ENCODE results near the gene FAM13A. TPM values are rescaled to one million over a fixed set of nuclear protein-coding genes. Genes with fewer than 3 reads are reported as not detected.

Gene FAM13A
- total and polyA plus RNA-seq, 2 of the 13 experiments (the other 11 are each of a cell fraction or from before 2014, with no cell fraction given), result 1.2 to 36.2 TPM

DNA sequence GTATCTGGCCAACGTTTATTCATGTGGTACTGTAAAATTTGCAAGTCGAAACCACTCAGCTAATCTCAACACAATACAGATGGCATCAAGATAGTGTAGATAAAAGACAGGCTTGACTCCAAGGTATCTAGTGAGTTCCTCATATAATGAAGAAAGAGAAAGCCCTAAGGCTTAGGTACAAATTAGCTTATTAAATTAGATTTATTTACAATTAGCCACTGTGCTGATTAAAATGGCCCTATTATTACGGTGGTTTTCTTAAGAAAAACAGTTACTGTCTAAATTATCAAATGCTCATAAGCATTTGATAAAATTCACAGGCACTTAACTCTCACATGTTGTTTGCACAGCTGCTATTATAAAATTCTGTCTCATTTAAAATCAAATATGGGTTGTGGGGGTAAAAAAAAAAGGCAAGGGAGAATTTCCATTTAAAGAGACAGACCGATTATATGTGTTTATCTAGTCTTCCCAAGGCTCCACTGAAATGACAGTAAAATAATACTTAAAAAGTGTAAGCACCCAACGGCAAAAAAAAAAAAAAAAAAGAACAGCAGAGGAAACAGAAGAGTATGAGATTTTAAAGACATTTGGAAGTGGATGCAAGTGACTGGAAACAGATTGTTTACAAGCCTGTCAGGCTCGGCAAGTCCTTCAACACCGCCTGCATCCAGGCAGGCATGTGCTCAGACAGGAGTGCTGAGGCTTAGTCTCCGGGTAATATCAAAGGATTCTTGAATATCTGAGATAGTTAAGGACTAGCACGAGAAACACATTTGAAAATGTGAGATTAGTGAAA lies 55.1 kb downstream of the FAM13A start (continued):
- TF ChIP-seq, protein P1, sequence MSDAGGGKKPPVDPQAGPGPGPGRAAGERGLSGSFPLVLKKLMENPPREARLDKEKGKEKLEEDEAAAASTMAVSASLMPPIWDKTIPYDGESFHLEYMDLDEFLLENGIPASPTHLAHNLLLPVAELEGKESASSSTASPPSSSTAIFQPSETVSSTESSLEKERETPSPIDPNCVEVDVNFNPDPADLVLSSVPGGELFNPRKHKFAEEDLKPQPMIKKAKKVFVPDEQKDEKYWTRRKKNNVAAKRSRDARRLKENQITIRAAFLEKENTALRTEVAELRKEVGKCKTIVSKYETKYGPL (CRISPR knock-in tag; IDR thresholded peaks at IDR 0.05), result no peak
- TF ChIP-seq, protein P2, sequence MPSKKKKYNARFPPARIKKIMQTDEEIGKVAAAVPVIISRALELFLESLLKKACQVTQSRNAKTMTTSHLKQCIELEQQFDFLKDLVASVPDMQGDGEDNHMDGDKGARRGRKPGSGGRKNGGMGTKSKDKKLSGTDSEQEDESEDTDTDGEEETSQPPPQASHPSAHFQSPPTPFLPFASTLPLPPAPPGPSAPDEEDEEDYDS (CRISPR knock-in tag; IDR thresholded peaks at IDR 0.05), result no peak
- TF ChIP-seq ZNF234 (CRISPR knock-in tag; conservative IDR thresholded peaks at IDR 0.05) (no peak), SNAI1 (CRISPR knock-in tag; IDR thresholded peaks at IDR 0.05; ENCODE audit: borderline replicate concordance) (no peak), MTA3 (CRISPR knock-in tag; IDR thresholded peaks at IDR 0.05) (no peak), HOXA3 (CRISPR knock-in tag; IDR thresholded peaks at IDR 0.05) (no peak), NAIF1 (CRISPR knock-in tag; IDR thresholded peaks at IDR 0.05; ENCODE audit: borderline replicate concordance) (no peak), KLF12 (CRISPR knock-in tag; IDR thresholded peaks at IDR 0.05; ENCODE audit: borderline replicate concordance) (no peak), ZSCAN21 (CRISPR knock-in tag; IDR thresholded peaks at IDR 0.05; ENCODE audit: borderline replicate concordance) (no peak)

DNA sequence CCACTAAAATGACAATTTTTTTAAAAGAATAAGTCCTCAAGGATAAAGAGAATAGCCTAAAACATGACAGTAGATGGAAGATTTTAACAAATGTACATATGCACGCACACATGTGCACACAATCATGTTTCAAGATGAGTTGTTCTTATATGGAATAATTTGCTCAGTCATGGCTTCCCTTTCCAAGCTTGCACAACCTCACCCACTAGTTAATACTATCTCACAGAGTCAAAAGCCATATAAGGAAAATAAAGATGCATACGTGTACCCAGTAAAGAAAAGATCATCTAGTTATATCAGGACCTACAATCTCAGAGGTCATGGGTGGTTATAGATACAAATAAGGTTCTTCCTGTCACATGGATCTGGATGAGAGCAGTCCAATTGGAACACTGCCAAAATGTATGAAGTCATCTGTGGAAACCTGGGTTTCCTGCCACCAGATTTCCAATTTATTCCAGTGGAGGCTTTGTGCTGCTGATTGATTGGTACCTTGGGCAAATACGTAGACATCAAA lies 56.1 kb downstream of the FAM13A start:
- CTCF ChIA-PET (ENCODE audit: low intra/inter-chr PET ratio, low total read pairs), result no interaction called here
- POLR2A ChIA-PET, result no interaction called here
- no TSS peak for BruUV-seq (replicated peaks)
- no peak for FAIRE-seq
- no peaks in the 10 kb centered on the region for H3K79me2 ChIP-seq (ENCODE audit: insufficient read depth, low read length)
- H3K4me1 ChIP-seq (ENCODE audit: insufficient read depth, low read length), result peaks cover 25% of the 10 kb centered on the region
- no peak overlapping the region for H3K9ac ChIP-seq (ENCODE audit: insufficient read depth, low read depth, low read length)
- ATAC-seq, result no peak; the same call in 2 of the 3 replicates
- no peak overlapping the region for H3K27ac ChIP-seq (ENCODE audit: extremely low read length, insufficient read depth, low read length)
- 75% methylated on average over 3 of the region's 3 CpGs for WGBS (ENCODE audit: low lambda C conversion rate)
- H3K4me3 ChIP-seq (replicated peaks in 1 of 3; ENCODE audit: insufficient read depth in 1 of 3, low read depth in 2 of 3, low read length in 3 of 3), result no peak overlapping the region
- H3K36me3 ChIP-seq (replicated peaks in 1 of 2; ENCODE audit: control insufficient read depth in 1 of 2, insufficient read depth in 2 of 2, low read length in 2 of 2), result no peaks in the 10 kb centered on the region
- no peak overlapping the region for H2AFZ ChIP-seq (ENCODE audit: low read length)
- H4K20me1 ChIP-seq (ENCODE audit: insufficient read depth, low read length), result no peaks in the 10 kb centered on the region
- intact Hi-C loops (cut with micrococcal nuclease; ENCODE audit: unreplicated experiment), result no loop called here
- no peaks in the 10 kb centered on the region for H3K27me3 ChIP-seq (ENCODE audit: control insufficient read depth in 1 of 2, insufficient read depth in 2 of 2, low read length in 2 of 2)
- peak; percentile 44 for DNase-seq (ENCODE audit: low spot score)
- in situ Hi-C loops (cut with HindIII; ENCODE audit: extremely low pct_ligation_motif_present, low pct_unique_long_range_greater_than_20kb), result no loop called here
- H3K4me2 ChIP-seq (ENCODE audit: low read depth, low read length), result no peak overlapping the region
- no peaks in the 10 kb centered on the region for H3K9me3 ChIP-seq (ENCODE audit: low read length)
- TF ChIP-seq, protein P3, sequence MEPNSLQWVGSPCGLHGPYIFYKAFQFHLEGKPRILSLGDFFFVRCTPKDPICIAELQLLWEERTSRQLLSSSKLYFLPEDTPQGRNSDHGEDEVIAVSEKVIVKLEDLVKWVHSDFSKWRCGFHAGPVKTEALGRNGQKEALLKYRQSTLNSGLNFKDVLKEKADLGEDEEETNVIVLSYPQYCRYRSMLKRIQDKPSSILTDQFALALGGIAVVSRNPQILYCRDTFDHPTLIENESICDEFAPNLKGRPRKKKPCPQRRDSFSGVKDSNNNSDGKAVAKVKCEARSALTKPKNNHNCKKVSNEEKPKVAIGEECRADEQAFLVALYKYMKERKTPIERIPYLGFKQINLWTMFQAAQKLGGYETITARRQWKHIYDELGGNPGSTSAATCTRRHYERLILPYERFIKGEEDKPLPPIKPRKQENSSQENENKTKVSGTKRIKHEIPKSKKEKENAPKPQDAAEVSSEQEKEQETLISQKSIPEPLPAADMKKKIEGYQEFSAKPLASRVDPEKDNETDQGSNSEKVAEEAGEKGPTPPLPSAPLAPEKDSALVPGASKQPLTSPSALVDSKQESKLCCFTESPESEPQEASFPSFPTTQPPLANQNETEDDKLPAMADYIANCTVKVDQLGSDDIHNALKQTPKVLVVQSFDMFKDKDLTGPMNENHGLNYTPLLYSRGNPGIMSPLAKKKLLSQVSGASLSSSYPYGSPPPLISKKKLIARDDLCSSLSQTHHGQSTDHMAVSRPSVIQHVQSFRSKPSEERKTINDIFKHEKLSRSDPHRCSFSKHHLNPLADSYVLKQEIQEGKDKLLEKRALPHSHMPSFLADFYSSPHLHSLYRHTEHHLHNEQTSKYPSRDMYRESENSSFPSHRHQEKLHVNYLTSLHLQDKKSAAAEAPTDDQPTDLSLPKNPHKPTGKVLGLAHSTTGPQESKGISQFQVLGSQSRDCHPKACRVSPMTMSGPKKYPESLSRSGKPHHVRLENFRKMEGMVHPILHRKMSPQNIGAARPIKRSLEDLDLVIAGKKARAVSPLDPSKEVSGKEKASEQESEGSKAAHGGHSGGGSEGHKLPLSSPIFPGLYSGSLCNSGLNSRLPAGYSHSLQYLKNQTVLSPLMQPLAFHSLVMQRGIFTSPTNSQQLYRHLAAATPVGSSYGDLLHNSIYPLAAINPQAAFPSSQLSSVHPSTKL (CRISPR knock-in tag; IDR thresholded peaks at IDR 0.05), result 0 out of 2 replicates have a peak, but pooled peaks have one; percentile 28
- TF ChIP-seq NR2F1 (CRISPR knock-in tag; IDR thresholded peaks at IDR 0.05), result peak; percentile 8 to 23; a peak in 1 of 4 replicates
- TF ChIP-seq ZFYVE20 (CRISPR knock-in tag; IDR thresholded peaks at IDR 0.05; ENCODE audit: borderline replicate concordance, low read depth), result no peak
- TF ChIP-seq SRF (IDR thresholded peaks at IDR 0.05; ENCODE audit: low read depth, low read length), result peak; percentile 62
- TF ChIP-seq ZNF430 (CRISPR knock-in tag; IDR thresholded peaks at IDR 0.05), result no peak
- TF ChIP-seq EP300 (IDR thresholded peaks at IDR 0.05; ENCODE audit: low read depth in 2 of 2, low read length in 2 of 2), result peak in 1 of 2 experiments; percentile 4; a peak in 1 of 4 replicates
- no peak for TF ChIP-seq EP300 (CRISPR knock-in tag; IDR thresholded peaks at IDR 0.05; ENCODE audit: borderline replicate concordance)
